GM11168 (cell line): ENCODE measurements around the gene ADAMTSL3.
"Not testable (repeated sequence)": the region's sequence is repeated elsewhere in the genome, so short reads cannot be mapped to it uniquely, and the experiment has no call there.

ENCODE experiments used
- in situ Hi-C: fragments of 300-500 bp; cut with MboI; formaldehyde crosslinking; loops from one replicate; pipeline ENCODE4 v1.12.0; 2022; ENCODE audit warnings: low sequenced_read_pairs; ENCODE audit not compliant: unreplicated experiment

ADAMTSL3 gene

GRCh38 chr15:84049480-84049879 is 395.6 kb downstream of the ADAMTSL3 start:
- in situ Hi-C loops: loop anchor here (25.0 kb wide), 2 partner anchors 262 to 487 kb away; no protein-coding TSS in a partner anchor

GRCh38 chr15:84050076-84050475 is 396.2 kb downstream of the ADAMTSL3 start:
- in situ Hi-C loops: loop anchor here (10.0 kb wide), 1 partner anchor 1765 kb away; no protein-coding TSS in a partner anchor

GRCh38 chr15:84051146-84051545 is 397.2 kb downstream of the ADAMTSL3 start:
- in situ Hi-C loops: loop anchor here (10.0 kb wide), 1 partner anchor 1766 kb away; no protein-coding TSS in a partner anchor

GRCh38 chr15:84054544-84054943 is 400.6 kb downstream of the ADAMTSL3 start:
- in situ Hi-C loops: loop anchor here (10.0 kb wide), 1 partner anchor 1770 kb away; no protein-coding TSS in a partner anchor

- in situ Hi-C loops: loop anchor here (10.0 kb wide), 1 partner anchor 1773 kb away; no protein-coding TSS in a partner anchor
Measured at GRCh38 chr15:84057714-84058331, 403.9 kb downstream of the ADAMTSL3 start.

GRCh38 chr15:84063674-84064073 is 409.8 kb downstream of the ADAMTSL3 start:
- in situ Hi-C loops: not testable (repeated sequence)

GRCh38 chr15:84068674-84069073 is 414.8 kb downstream of the ADAMTSL3 start:
- in situ Hi-C loops: not testable (repeated sequence)

- in situ Hi-C loops: not testable (repeated sequence)
Measured at GRCh38 chr15:84078038-84078437, 424.1 kb downstream of the ADAMTSL3 start.

GRCh38 chr15:84079325-84079884 is 425.5 kb downstream of the ADAMTSL3 start:
- in situ Hi-C loops: not testable (repeated sequence)

GRCh38 chr15:84079885-84080777 is 426.2 kb downstream of the ADAMTSL3 start:
- in situ Hi-C loops: no loop called here

GRCh38 chr15:84080778-84081084 is 426.8 kb downstream of the ADAMTSL3 start:
- in situ Hi-C loops: not testable (repeated sequence)

GRCh38 chr15:84081391-84082168 is 427.7 kb downstream of the ADAMTSL3 start:
- in situ Hi-C loops: no loop called here

GRCh38 chr15:84082739-84083138 is 428.8 kb downstream of the ADAMTSL3 start:
- in situ Hi-C loops: no loop called here

GRCh38 chr15:84086071-84086470 is 432.1 kb downstream of the ADAMTSL3 start:
- in situ Hi-C loops: not testable (repeated sequence)
